Head of caudate nucleus (tissue), 42 donors: ENCODE results near the gene OR11A1.
"Not testable (repeated sequence)": the region's sequence is repeated elsewhere in the genome, so short reads cannot be mapped to it uniquely, and the experiment has no call there.

Experiments used
- DNase-seq, 42 donors: peaks; one replicate each; pipeline versions ENCODE4 v3.0.0 to v3.0.0-alpha.2; 2020 to 2021; ENCODE audit warnings: mixed read lengths in 7 of 42
- intact Hi-C: fragments of 100-400 bp; cut with DNase I; formaldehyde crosslinking; loops from one replicate; pipeline ENCODE4 v1.15.0; 2022

Gene OR11A1

DNA sequence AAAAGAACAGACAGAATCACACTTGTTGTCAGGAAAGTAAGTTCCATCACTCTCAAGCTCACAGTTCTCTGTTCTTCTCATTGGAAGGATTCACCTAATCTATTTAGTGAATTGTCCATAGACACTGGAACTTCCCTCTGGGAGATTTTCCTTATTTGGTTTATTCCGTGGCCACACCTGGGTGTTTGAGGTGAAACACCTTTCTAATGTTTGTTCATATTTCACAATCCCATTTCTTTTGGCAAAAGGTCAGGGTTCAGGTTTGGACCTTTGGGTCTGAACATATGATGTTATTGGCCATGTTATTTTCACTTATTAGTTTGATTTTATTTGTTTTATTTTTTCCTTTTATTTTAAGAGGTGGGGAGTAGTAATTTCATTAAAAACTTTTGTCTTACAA is 26.9 kb upstream of the OR11A1 start:
- DNase-seq = no peak
- intact Hi-C loops = no loop called here

DNA sequence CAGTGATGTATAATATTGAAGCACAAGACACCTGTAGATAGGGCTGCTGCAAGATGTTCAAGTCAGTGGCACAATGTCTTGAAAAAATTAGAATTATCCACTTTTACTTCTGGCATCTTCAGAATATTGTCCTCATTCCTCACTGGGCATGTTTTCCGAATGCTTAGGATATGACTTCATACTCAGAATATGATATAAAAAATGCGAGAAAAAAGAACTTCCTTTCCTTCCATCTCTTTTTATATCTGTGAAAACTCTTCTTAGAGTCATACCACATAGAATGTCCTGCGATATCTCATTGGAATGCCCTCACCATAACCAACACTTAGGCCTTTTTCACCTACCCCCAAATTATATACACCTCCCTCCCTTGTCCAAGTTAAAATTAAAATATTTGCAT is 26.3 kb upstream of the OR11A1 start:
- no peak for DNase-seq
- intact Hi-C loops = no loop called here

- intact Hi-C loops = no loop called here
- no peak for DNase-seq
Observed at GRCh38 chr6:29479560-29479959, 22.7 kb upstream of the OR11A1 start.

DNA sequence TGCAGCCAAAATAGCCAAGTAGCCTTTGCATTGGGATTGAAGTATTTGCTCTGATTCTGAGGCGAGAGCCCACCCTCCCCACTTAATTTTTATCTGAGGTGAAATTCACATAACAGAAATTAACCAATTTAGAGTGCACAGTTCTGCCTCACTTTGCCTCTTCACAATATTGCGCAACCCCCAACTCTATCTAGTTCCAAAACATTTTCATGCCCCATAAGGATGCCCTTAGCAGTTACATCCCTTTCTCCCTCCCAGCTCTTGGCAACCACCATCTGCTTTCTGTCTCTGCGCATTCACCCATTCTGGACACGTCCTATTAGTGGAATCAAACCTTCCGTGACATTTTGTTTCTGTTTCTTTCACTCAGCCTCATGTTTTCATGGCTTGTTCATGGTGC is 21.9 kb upstream of the OR11A1 start:
- intact Hi-C loops = no loop called here
- DNase-seq = no peak

DNA sequence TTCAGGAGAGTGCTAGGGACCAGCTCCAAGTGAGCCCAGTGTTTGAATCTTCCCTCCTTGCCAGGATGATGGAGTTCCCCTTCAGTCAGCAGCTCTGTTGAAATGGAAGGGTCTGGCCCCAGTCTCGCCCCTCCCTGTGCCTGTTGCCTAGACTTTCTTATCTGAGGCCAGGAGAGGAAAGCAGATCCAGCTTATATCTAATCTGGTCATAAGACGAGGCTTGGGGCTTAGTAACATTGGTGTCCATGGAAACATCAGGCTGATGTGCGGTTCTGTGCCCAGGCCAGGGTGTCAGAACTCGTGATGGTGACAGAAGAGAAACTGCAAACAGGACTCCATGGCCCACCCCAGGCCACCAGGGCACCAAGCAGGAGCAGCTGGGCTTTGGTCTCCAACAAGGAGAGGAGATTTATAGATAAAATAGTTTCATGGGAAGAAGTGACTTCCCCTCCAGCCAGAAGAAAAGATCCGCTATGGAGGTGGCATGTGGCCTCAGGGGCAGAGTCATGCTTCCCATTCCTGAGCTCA is 21.1 kb upstream of the OR11A1 start:
- no peak for DNase-seq
- intact Hi-C loops = no loop called here

- intact Hi-C loops = no loop called here
- DNase-seq = no peak
Observed at GRCh38 chr6:29474996-29475395, 18.1 kb upstream of the OR11A1 start.

DNA sequence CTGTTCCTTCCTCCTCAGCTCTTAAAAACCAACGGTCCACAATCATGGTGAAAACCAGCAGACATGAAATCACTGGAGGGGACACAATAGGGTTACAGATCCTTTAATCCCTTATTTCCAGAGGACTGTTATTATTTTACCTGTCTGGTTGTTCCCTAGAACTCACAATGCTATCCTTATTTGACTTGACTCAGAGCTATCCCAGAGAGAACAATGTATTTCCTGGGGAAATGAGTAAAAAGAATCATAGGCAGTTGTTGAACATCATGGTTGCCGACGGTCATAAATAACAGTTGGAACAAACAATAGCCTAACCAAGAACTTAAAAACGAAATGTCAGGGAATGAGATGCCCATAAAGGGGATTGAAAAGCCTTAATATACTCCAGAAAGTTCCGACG is 9.4 kb upstream of the OR11A1 start:
- intact Hi-C loops = no loop called here
- no peak for DNase-seq

GRCh38 chr6:29465801-29466200 is 8.9 kb upstream of the OR11A1 start:
- DNase-seq = no peak
- intact Hi-C loops = no loop called here

DNA sequence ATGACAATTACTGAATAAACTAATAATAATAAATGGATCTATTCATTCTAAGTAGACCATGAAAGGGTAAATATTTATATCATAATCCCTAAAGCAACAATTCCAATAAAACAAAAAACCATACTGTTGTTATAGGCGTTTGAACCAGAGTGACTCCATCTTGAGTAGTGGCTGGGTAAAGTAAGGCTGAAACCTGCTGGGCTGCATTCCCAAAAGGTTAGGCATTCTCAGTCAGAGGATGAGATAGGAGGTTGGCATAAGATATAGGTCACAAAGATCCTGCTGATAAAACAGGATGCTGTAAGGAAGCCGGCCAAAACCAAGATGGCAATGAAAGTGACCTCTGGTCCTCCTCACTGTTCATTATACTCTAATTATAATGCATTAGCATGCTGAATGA is 8.4 kb upstream of the OR11A1 start:
- DNase-seq = no peak
- intact Hi-C loops = no loop called here

- intact Hi-C loops = no loop called here
- no peak for DNase-seq
Observed at GRCh38 chr6:29462022-29462421, 5.2 kb upstream of the OR11A1 start.

GRCh38 chr6:29461021-29461814 is 4.3 kb upstream of the OR11A1 start:
- DNase-seq = no peak
- intact Hi-C loops = no loop called here

GRCh38 chr6:29451471-29452193 is 5.2 kb downstream of the OR11A1 start:
- no peak for DNase-seq
- intact Hi-C loops = no loop called here

GRCh38 chr6:29447670-29448069 is 9.2 kb downstream of the OR11A1 start:
- DNase-seq = no peak
- intact Hi-C loops = no loop called here

DNA sequence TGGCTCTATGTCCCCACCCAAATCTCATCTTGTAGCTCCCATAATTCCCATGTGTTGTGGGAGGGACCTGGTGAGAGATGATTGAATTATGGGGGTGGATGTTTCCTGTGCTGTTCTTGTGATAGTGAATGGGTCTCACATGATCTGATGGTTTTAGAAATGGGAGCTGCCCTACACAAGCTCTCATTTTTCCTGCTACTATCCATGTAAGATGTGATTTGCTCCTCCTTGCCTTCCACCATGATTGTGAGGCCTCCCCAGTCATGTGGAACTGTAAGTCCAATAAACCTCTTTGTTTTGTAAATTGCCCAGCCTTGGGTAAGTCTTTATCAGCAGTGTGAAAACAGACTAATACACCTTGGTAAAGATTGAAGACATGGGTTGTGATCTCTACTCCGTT is 12.8 kb downstream of the OR11A1 start:
- DNase-seq, intact Hi-C loops: not testable (repeated sequence)

GRCh38 chr6:29442719-29443118 is 14.2 kb downstream of the OR11A1 start:
- intact Hi-C loops = no loop called here
- no peak for DNase-seq

- DNase-seq = no peak
- intact Hi-C loops = no loop called here
Observed at GRCh38 chr6:29439006-29439405, 17.9 kb downstream of the OR11A1 start, which contains the start of gene OR10C1. TSS of gene OR10C1 (plus strand) at chr6:29439306. CDS start at chr6:29440016, 710 bp downstream.

DNA sequence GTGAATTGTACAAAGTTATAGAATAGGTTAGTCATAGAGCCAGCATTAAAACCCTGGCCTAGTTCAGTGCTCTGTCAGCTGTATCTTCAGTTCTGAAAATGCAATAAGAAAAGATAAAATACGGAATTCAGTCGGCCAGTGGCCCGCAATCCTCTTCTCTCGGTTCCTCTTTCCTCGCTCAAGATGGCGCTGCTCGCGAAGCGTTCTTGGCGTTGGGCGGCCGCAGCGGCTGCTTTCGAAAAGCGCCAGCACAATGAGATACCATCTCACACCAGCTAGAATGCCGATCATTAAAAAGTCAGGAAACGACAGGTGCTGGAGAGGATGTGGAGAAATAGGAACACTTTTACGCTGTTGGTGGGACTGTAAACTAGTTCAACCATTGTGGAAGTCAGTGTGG is 20.1 kb downstream of the OR11A1 start:
- intact Hi-C loops, DNase-seq: not testable (repeated sequence)

GRCh38 chr6:29426654-29427053 is 30.2 kb downstream of the OR11A1 start:
- no peak for DNase-seq
- intact Hi-C loops = no loop called here

GRCh38 chr6:29425075-29425474 is 31.8 kb downstream of the OR11A1 start:
- intact Hi-C loops = no loop called here
- DNase-seq = no peak

DNA sequence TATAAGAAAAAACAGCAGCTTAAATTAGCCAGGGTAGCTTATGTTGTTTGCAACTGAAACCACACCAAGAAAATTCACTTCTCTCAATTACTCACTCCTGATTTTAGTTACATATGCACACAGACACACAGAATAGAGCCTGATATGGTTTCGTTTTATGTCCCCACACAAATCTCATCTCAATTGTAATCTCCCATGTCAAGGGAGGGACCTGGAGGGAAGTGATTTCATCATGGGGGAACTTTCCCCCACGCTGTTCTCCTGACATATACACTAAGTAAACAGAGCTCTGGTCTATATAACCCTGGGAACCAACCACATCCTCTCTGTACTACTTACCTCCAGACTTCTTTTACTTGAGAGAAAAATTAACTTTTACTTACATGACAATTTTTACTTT is 32.3 kb downstream of the OR11A1 start:
- intact Hi-C loops = no loop called here
- DNase-seq = no peak

DNA sequence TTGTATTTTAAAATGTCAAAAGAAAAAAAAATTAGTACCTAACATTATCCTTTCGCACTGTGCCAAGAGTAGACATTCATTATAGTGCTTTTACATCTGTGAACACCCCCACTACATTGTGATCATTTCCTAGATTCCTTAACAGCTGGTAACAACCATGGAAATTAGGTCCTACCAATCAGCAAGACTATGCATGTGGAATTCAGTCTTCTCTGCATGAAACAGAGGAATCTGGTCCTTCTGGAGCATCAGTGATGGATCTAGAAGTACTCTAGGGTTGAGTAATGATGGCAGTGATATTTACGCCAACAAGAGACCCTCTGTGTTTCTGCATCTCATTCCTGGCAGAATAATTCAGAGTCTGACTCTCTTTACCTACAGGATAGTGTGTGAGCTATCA is 32.7 kb downstream of the OR11A1 start:
- intact Hi-C loops = no loop called here
- DNase-seq = no peak
